ENCODE data around the gene USP48. TPM values are rescaled to one million over a fixed set of nuclear protein-coding genes. Genes with fewer than 3 reads are reported as not detected.

USP48 gene
- polyA plus RNA-seq, 1 experiment, result 43.6 TPM

GRCh38 chr1:21663248-21663950 is 119.5 kb downstream of the USP48 start:
- H3K4me3 ChIP-seq (ENCODE audit: low read depth, low read length), result no peak overlapping the region
- TF ChIP-seq CTCF (IDR thresholded peaks at IDR 0.05; ENCODE audit: low read depth, low read length), result no peak
- no peak for DNase-seq (ENCODE audit: low read depth, low spot score)
- POLR2A ChIA-PET, result no interaction called here
- no peaks in the 10 kb centered on the region for H3K9me3 ChIP-seq (ENCODE audit: control insufficient read depth, insufficient read depth, low read length)
- H3K27me3 ChIP-seq (ENCODE audit: control insufficient read depth, insufficient read depth, low read length), result peaks cover 57% of the 10 kb centered on the region
- CTCF ChIA-PET, result no interaction called here
- no peak overlapping the region for H3K27ac ChIP-seq (ENCODE audit: low read depth, low read length)

- no peak overlapping the region for H3K27ac ChIP-seq (ENCODE audit: low read depth, low read length)
- no peak for DNase-seq (ENCODE audit: low read depth, low spot score)
- no peaks in the 10 kb centered on the region for H3K9me3 ChIP-seq (ENCODE audit: control insufficient read depth, insufficient read depth, low read length)
- ChIA-PET CTCF (no interaction called here), POLR2A (no interaction called here)
- no peak for TF ChIP-seq CTCF (IDR thresholded peaks at IDR 0.05; ENCODE audit: low read depth, low read length)
- no peak overlapping the region for H3K4me3 ChIP-seq (ENCODE audit: low read depth, low read length)
- H3K27me3 ChIP-seq (ENCODE audit: control insufficient read depth, insufficient read depth, low read length), result peaks cover 50% of the 10 kb centered on the region
Observed at GRCh38 chr1:21662426-21663247, 120.3 kb downstream of the USP48 start.

GRCh38 chr1:21661886-21662285 is 121.1 kb downstream of the USP48 start:
- CTCF ChIA-PET, result interaction anchor here (0.6 kb wide), 1 partner anchor 17 kb away, joined by 3 read pairs; no protein-coding TSS in a partner anchor

GRCh38 chr1:21659924-21660326 is 123.0 kb downstream of the USP48 start:
- H3K4me3 ChIP-seq (ENCODE audit: low read depth, low read length), result no peak overlapping the region
- peaks cover 36% of the 10 kb centered on the region for H3K27me3 ChIP-seq (ENCODE audit: control insufficient read depth, insufficient read depth, low read length)
- ChIA-PET CTCF (interaction anchor here (0.6 to 2.5 kb wide), 7 partner anchors 50 to 758 kb away, joined by 3 to 21 read pairs (median 4); no protein-coding TSS in a partner anchor), POLR2A (interaction anchor here (1.1 kb wide), 1 partner anchor 12 kb away, joined by 3 read pairs; no protein-coding TSS in a partner anchor)
- no peak for TF ChIP-seq CTCF (IDR thresholded peaks at IDR 0.05; ENCODE audit: low read depth, low read length)
- no peaks in the 10 kb centered on the region for H3K9me3 ChIP-seq (ENCODE audit: control insufficient read depth, insufficient read depth, low read length)
- H3K27ac ChIP-seq (ENCODE audit: low read depth, low read length), result no peak overlapping the region
- no peak for DNase-seq (ENCODE audit: low read depth, low spot score)

More at GRCh38 chr1:21661886-21662285, 121.1 kb downstream of the USP48 start:
- Histone ChIP-seq H3K27me3 (ENCODE audit: control insufficient read depth, insufficient read depth, low read length) (peaks cover 43% of the 10 kb centered on the region), H3K9me3 (ENCODE audit: control insufficient read depth, insufficient read depth, low read length) (no peaks in the 10 kb centered on the region), H3K4me3 (ENCODE audit: low read depth, low read length) (no peak overlapping the region), H3K27ac (ENCODE audit: low read depth, low read length) (no peak overlapping the region)
- TF ChIP-seq CTCF (IDR thresholded peaks at IDR 0.05; ENCODE audit: low read depth, low read length), result no peak
- POLR2A ChIA-PET, result no interaction called here
- DNase-seq (ENCODE audit: low read depth, low spot score), result no peak

All from AG04450 (cell line).